Prostate gland (tissue), 2 donors: ENCODE data around the gene NUDT7.

Experiments used
- POLR2AphosphoS5 ChIP-seq: sonication (generic); formaldehyde crosslinking; IDR thresholded peaks from one replicate; pipeline ENCODE4 v1.6.1; 2017; ENCODE audit warnings: antibody characterized with exemption
- TF ChIP-seq, protein P1 (sequence below), 4 experiments: fragments of 200-600 bp in 2 of 4; fragments of 450-650 bp in 2 of 4; sonication (generic) in 2 of 4; IDR thresholded peaks; 1 replicate in 3 of 4; 2 replicates in 1 of 4; pipeline ENCODE4 v1.5.1; 2016 to 2019; ENCODE audit warnings: antibody characterized with exemption in 4 of 4, mild to moderate bottlenecking in 2 of 4, moderate library complexity in 2 of 4

DNA sequence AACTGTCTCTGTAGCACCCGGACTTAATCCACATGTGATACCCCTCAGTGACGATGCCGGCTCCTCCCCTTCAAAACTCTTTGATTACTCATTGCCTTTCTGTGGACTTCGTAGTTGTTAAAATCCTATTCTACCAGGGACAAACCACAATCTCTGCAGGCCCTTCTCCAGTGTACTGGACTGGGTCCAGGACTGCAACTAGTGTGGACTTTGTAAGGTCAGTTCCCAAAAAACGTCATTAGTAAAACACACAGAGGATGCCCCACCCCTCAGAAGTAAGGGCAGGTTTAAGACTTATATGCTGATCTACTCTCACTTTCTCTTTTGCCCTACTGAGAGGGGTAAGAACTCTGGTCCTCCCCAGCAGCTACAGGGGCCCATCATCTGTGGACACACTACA is 10.5 kb upstream of the NUDT7 start:
- TF ChIP-seq POLR2AphosphoS5, result no peak
- TF ChIP-seq, protein P1, sequence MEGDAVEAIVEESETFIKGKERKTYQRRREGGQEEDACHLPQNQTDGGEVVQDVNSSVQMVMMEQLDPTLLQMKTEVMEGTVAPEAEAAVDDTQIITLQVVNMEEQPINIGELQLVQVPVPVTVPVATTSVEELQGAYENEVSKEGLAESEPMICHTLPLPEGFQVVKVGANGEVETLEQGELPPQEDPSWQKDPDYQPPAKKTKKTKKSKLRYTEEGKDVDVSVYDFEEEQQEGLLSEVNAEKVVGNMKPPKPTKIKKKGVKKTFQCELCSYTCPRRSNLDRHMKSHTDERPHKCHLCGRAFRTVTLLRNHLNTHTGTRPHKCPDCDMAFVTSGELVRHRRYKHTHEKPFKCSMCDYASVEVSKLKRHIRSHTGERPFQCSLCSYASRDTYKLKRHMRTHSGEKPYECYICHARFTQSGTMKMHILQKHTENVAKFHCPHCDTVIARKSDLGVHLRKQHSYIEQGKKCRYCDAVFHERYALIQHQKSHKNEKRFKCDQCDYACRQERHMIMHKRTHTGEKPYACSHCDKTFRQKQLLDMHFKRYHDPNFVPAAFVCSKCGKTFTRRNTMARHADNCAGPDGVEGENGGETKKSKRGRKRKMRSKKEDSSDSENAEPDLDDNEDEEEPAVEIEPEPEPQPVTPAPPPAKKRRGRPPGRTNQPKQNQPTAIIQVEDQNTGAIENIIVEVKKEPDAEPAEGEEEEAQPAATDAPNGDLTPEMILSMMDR (IDR thresholded peaks at IDR 0.05), result no peak
